GM18868 (cell line): ENCODE data around the gene ZDHHC18.
A peak's percentile ranks its signal among the peaks of the same experiment; 100 is the strongest.
"Not testable (repeated sequence)": the region's sequence is repeated elsewhere in the genome, so short reads cannot be mapped to it uniquely, and the experiment has no call there.

ENCODE experiments used
- ATAC-seq: cut with Tn5 transposase; IDR thresholded peaks from one replicate; pipeline ENCODE4 v1.9.1; 2021; ENCODE audit warnings: mild to moderate bottlenecking, moderate library complexity; ENCODE audit not compliant: unreplicated experiment

ZDHHC18 gene

DNA sequence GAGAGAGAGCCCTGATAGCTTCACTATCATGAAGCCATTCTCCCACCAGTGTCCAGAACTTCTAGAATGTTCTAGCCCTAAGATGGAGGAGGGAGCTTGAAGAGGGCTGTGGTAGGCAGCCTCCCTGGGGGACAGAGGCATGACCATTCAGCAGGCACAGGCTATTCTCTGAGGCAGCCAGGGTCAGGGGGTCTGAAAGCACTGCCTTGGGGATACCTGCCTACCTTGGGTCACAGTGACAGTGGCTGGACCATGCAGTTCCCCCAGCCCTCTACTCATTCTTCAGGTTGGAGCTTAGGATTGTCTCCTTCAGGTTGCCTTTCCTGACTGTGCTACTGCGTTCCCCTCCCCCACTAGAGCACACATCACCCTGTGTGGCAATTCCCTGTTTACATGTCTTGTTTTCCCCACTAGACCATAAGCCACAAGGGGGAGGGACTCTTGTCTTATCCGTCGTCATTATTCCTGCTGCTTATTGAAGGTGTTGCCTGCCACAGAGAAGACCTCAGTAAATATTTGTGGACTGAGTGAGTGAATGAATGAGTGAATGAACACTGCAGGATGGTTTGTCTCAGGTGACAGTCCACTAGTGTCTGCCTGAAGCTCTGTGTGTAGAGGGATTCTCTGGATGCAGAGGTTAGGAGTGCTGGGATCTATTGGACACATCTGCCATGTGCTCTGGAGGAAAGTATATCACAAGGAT is 5.2 kb downstream of the ZDHHC18 start:
- ATAC-seq: no peak

DNA sequence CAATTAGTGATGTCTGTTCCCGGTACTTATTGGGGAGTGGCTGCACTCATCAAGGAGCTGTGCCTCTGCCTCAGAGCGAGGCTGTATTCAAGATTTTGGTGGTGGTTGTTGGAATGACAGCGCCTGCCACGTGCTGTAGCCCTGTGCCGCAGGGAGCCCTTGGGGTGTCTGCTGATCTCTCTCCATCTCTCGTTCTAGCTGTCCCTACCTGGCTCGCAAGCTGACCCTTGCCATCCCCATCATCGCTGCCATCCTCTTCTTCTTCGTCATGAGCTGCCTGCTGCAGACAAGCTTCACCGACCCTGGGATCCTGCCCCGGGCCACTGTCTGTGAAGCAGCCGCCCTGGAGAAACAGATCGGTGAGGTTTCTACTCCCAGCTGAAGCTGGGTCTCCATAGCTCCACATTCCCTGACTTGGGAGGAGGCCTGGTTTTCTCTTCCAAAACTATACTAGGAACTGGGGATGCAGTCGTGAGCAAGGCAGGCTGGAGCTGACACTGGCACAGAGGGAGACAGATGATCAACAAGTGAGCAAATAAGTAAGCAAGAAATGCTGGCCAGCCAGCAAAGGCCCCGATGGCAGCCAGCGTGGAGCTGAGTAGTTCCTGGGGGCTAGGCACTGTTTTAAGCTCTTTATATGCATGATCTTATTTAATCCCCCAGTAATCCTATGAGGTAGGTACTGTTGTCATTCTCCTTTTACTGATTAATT is 5.9 kb downstream of the ZDHHC18 start:
- ATAC-seq: no peak

DNA sequence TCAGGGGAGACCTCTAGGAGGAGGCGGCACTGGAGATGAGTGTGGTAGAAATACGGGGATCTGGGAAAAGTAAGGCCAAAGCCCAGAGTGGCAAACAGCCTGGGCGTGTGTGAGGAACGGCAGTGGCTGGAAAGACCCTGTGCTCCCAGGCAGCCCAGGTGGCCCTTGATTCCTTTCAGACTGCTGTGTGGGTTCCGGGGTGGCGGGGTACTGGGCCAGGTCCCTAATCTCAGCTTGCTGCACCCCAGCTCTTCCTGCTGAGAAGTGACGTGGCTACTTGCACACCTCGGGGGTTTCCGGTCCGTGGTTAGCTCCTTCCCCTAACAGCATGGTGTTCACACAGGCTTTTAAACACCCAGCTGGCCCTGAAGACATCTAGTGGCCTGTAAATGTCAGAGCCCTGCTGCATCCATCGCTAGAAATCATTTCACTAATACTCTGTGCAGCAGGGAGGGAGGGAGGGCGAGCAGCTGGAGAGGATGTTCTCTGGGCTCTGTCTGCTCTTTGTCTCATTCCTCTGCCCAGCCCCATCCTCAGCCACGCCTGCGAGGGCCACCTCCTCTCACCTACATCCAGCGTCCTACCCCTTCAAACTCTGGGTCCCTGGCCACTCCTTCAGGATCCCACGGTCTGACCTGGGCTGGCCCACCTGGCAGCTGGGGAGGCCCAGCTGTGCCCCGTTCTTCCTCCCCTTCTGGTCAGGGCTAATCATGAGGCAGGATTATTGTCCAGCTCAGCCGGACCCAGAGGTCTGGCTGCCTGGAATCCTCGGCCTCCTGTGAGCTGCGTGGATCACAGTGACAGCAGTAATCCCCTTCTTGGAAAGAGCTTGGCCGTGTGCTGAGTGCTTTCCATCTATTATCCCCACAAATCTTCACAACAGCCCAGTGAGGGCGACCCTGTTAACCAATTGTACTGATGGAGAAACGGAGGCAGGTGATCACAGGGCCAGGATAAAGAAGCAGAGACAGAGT is 7.2 kb downstream of the ZDHHC18 start:
- peak; percentile 90 for ATAC-seq

DNA sequence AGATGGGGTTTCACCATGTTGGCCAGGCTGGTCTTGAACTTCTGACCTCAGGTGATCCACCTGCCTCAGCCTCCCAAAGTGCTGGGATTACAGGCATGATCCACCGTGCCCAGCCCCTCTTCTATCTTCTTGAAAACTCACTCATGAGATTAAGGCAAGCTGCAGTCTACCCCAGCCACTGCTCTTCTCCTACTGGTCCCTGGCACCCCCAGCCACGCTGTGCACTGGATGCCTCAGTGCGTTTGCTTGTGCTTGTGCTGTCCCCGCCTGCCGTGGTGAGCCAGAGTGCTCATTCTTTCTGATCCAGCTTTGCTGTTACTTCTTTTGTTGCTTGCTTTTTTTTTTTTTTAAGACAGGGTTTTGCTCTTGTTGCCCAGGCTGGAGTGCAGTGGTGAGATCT is 11.2 kb downstream of the ZDHHC18 start:
- ATAC-seq: not testable (repeated sequence)

DNA sequence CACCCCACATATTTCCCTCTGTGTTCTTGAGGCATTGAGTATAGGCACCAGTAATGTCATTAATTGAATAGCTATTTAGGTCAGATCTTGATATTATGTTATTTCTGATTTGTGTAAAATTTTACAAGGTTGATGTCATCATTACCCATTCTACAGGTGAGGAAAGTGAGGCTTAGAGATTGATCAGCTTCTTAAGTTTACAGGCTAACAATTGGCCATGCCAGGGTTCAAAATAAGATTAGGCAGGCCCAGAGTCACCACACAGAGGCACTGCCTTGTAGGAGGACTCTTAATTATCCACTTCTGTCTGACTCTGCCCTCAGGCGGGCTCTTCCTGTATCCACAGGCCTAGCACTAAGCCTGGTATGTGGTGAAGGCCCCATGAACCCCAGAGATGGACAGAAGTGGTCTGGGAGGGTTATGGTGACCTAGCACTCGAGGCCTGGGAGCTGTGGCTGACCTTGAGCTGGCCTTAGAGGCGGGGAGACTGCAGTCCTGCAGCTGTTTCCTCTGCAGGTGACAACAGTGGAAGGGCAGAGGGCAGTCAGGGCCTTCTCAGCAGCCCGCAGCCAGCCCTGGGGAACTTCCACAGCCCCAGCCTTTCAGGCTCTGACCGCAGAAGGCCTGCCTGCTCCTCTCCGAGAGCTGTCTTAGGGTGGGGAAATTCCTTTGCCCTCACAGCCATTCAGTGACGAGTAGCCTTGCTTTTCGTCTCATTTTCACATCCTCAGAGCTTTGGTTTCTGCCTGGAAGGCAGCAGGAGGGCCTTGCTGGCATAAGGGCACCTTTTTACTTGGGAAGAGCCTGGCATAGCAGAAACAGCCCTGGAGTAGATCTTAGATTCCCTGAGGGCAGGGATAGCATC is 12.2 kb downstream of the ZDHHC18 start:
- peak; percentile 91 for ATAC-seq

DNA sequence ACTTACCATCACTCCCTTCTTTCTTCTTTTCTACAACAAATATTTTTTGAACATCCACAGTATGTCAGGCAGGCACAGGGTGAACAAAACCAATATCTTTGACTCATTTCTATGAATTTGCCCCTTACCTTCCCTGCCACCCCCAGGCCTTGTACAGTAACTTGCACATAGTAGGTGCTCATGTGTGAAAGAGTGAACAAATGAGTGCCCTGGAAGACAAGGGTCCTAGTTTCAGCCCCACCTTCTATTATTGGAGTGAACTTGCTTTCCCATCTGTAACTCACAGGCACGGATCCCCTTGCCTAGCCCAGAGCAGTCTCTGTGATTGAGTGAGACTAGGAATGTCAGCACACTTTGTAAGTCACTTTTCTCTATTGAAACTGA is 12.8 kb downstream of the ZDHHC18 start:
- ATAC-seq: peak; percentile 18

DNA sequence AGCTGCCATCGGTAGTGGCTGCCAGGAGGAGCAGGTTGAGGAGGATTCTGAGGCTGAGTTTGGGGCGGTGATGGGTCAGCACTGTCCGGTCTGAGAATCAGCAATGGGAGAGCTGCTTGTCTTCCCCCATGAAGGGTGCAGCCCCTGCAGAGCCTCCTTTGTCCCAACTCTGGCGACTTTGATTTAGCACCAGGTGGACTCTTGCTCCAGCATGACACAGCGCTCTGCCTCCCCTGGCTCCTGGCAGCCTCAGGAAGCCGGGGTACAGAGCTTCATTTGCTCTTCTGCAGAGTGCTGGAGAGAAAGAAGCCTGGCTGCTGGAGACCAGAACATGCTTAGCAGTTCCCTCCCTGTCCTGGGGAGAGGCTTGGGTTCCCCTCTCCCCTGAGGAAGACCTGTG is 13.3 kb downstream of the ZDHHC18 start:
- no peak for ATAC-seq

DNA sequence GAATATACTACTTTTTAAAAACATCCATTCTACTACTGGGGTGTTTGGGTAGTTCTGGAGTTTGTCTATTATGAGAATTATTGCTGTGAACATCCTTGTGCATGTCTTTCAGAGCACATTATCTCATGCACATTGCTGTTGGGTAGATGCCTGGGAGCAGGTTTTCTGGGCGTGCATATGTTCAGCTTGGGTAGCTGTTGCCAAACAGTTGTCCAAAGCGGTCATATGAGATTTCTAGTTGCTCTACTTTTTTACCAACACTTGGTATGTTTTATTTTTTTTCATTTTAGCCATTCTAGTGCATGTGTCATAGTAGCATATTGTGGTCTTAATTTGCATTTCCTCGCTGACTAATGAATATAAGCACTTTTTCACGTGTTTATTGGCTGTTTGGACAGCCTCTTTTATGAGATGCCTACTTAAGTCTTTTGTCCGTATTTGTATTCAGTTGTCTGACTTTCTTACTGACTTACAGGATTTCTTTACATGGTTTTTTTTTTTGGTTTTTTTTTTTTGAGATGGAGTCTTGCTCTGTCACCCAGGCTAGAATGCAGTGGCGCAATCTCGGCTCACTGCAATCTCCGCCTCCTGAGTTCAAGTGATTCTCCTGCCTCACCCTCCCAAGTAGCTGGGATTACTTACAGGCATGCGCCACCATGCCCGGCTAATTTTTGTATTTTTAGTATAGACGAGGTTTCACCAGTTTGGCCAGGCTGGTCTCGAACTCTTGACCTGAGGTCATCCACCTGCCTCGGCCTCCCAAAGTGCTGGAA is 18.1 kb downstream of the ZDHHC18 start:
- no peak for ATAC-seq

DNA sequence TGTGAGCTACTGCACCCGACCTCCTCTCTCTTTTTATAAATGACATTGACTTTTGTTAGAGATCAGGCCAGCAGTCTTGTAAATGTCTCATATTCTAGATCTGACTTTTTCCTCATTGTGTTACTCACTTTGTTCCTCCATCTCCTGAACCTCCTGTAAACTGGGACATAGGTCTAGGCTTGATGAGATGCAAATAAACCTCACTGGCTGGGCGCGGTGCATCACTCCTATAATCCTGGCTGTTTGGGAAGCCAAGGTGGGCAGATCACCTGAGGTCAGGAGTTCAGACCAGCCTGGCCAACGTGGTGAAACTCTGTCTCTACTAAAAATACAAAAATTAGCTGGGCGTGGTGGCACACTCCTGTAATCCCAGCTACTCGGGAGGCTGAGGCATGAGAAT is 21.3 kb downstream of the ZDHHC18 start:
- not testable (repeated sequence) for ATAC-seq

DNA sequence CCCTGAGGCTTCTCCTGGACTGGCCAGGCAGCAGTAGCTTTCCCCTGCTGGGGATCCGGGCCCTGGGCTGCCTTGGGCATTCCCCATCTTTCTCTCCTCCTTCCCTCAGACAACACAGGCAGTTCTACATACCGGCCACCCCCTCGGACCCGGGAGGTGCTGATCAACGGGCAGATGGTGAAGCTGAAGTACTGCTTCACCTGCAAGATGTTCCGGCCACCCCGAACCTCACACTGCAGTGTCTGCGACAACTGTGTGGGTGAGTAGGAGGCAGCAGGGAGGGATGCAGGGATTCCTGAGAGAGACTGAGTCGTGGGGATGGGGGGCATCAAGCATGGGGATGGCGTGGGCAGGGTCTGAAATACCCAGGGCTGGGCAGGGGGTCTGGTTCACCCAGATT is 22.0 kb downstream of the ZDHHC18 start:
- ATAC-seq: no peak

DNA sequence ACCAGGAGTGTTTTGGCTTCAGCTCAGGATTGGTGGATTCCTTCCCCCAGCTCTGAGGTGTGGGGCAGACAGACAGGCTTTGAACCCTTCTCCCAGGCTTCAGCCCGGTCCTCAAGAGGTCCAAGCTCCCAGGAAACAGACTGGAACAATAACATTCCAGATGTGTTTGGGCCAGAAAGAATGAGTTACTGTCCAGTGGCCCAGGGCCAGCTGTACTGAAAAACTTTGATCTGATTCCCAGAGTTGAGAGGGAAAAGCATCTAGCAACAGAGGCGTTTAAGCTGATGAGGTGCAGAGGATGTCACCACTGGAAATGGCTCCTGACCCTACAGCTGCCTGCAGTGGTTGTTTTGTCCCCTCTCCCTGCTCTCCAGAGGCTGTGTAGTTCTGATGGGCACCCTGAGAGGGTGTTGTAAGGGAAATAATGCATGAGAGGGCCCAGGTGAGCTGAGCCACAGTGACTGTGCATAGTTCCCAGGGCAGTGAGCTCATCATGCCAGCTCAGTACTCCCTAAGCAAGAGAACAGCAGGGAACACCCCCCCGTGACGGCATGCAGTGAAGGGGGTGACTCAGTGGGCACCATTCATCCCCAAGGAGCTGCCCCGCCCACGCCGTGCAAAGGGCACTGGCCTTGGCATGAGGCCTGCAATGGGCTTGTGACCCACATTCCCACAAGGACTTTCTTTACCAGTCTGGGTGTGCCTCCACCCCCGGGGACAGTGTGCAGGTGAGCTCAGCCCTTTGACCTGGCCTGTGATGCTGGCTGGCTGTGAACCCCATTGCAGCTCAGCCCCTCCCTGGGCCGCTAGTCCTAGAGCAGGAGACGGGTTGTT is 22.7 kb downstream of the ZDHHC18 start:
- no peak for ATAC-seq

DNA sequence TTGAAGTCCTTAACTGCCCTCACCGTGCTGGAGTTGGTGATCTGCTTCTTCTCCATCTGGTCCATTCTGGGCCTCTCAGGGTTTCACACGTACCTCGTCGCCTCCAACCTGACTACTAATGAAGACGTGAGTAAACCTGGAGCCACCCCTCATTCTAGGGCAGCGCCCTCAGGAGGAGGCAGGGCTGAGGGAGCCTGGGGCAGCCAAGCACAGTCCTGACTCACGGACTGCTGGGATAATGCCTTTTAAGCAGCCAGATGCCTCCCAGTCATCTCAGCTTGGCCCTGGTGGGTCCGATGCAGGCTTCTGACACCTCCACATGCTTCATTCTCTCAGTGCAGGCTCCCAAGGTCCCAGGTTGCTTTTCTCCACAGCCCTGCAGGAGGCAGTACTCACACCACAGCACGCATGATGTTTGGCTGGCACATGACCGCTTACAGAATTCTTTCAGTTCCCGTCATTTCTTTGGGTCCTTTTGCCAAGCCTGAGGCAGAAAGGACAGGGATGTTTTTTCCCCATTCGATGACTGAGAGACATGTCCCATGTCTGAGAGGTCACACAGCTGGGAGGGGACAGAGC is 24.7 kb downstream of the ZDHHC18 start:
- no peak for ATAC-seq

DNA sequence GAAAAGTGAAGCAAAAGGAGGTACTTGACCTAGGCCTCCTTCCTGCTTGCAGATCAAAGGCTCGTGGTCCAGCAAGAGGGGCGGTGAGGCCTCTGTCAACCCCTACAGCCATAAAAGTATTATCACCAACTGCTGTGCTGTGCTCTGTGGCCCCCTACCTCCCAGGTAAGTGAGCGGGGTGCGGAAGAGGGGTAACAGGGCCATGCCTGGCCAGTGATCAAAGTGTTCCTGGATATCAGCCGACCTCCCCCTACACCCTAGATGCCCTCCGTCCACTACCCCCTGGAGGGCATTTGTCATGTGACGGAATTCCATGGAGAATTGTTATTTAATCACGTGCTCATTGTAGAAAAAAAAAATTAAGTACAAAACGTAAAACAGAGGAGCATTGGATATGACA is 26.2 kb downstream of the ZDHHC18 start:
- ATAC-seq: no peak

DNA sequence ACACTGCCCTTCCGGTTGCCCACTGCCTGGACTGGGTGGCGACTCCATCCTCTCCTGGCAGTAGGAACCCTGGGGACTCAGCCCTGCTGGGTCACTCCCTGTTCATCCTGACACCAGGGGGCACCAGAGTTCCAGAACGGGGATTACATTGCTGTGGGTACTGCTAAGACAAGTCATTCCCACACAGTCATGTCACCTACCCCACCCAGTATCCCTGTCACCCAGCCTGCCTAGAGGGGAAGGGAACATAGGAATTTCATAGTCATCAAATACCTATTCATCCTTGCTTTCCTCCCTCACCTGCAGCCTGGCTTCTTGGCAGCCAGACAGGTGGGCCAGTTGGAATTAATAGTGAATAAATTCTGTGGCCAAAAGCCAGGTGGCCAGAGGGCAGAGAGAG is 26.7 kb downstream of the ZDHHC18 start:
- ATAC-seq: no peak

DNA sequence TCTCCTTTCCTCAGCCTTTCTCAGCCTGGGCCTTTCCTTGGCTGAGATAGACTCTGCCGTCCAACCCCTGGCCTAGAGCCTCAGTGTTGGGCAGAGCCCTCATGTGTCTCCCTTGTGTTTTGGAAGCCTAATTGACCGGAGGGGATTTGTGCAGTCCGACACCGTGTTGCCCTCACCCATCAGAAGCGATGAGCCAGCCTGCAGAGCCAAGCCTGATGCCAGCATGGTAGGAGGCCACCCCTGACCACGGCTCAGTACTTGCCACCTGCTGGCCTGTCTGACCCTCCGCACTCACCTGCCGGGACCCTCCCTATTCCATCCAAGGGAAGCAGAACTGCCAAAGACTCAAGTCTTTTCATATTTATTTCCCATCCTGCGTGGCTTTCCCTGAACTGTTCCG is 27.1 kb downstream of the ZDHHC18 start:
- ATAC-seq: no peak

DNA sequence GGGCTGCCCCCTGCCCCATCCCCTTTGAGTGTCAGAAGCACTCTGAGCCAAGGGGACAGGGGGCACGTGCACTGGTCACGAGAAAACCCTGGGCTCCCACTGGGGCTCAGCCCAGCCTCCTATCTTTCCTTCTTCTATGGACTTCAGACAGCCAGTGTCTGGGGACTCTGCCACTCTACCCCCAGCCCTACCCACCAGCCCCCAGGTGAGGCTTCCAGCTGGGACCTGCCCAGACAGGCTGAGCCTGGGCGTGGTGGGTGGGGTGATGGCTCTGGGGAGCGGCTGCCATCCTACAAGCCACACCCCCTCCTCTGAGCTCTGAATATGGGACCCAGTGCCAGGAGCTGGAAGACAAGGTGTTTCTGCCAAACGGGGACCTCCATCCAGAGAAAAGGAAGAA is 28.4 kb downstream of the ZDHHC18 start:
- ATAC-seq: no peak

DNA sequence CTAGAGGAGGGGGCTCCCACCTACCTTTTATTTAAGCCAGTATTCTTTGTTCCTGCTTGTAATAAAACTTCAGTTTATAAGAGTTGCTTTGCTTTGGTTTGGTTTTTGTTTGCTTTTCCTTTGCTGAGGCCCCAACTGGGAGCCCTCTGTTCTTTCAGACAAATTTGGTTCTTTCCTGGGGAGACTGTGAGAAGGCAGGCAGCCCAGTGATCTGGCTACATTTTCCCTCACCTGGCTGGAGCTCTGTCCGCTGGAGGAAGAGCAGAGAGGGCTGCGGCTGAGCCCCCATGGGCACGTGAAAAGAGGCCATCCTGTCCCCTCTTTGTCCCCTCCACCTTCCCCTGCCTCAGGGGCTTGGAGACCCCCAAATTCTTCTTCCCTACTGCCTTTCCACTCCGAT is 29.1 kb downstream of the ZDHHC18 start:
- ATAC-seq: no peak

DNA sequence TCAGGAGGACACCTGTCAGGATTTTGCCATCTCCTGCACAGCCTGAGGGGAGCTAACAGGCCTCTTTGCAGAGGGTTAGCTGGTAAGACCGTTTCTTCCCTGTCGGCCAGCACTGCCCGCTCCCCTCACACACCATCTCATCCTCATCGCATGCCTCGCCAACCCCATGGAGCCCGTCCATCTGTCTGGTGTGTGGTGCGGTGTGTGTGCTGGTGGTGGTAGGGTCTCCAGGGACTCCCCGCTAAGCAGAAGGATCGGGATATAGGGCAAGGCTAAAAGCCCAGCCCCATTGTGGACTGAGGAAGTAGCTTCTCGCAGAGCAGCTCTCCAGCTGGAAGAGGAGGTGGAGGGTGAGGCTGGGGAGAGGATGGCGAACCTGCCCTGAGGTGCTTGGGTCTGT is 29.7 kb downstream of the ZDHHC18 start:
- ATAC-seq: no peak
